GM18519 (cell line): ENCODE data around the gene NDOR1.
"Not testable (repeated sequence)": the region's sequence is repeated elsewhere in the genome, so short reads cannot be mapped to it uniquely, and the experiment has no call there.

Experiments used
- ATAC-seq: cut with Tn5 transposase; IDR thresholded peaks from one replicate; pipeline ENCODE4 v1.9.1; 2021; ENCODE audit warnings: mild to moderate bottlenecking, moderate library complexity; ENCODE audit not compliant: unreplicated experiment, low FRiP score

The NDOR1 gene

DNA sequence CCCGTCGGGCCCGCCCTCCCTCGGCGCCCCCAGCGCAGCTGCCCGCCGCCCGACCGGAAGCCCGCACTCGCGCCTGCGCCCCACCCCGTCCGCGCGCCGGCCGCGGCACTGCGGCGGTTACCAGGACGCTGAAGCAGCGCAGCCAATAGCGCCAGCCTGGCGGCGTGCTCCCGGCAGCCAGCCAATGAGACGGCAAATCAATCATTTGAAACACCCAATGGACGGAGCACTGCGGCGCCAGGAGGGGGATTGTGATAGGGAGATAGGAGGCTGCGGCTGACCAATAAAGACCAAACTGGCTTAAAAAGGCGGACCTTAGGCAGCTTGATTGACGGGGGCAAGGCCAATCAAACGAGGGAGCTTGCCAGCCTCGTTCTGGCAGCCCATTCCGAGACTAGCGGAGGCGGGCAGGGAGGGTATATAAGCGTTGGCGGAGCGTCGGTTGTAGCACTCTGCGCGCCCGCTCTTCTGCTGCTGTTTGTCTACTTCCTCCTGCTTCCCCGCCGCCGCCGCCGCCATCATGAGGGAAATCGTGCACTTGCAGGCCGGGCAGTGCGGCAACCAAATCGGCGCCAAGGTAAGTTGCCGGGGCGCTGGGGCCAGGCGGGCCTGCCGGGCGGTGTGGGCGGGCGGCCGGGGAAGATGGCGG, 35.5 kb downstream of the NDOR1 start, which contains the start of gene TUBB4B:
Gene TUBB4B, plus strand, starts transcription at position 447 of the 649 bp plus-strand sequence. Its CDS starts 74 bp downstream, at position 521.
- ATAC-seq, result peak; percentile 69

GRCh38 chr9:137241490-137242268, 36.2 kb downstream of the NDOR1 start:
- ATAC-seq, result no peak

GRCh38 chr9:137242269-137243203, 37.0 kb downstream of the NDOR1 start:
- ATAC-seq, result no peak

DNA sequence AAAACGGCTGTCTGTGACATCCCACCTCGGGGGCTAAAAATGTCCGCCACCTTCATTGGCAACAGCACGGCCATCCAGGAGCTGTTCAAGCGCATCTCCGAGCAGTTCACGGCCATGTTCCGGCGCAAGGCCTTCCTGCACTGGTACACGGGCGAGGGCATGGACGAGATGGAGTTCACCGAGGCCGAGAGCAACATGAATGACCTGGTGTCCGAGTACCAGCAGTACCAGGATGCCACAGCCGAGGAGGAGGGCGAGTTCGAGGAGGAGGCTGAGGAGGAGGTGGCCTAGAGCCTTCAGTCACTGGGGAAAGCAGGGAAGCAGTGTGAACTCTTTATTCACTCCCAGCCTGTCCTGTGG, 37.7 kb downstream of the NDOR1 start:
- ATAC-seq, result not testable (repeated sequence)

GRCh38 chr9:137243626-137244485, 38.4 kb downstream of the NDOR1 start:
- ATAC-seq, result no peak

GRCh38 chr9:137244486-137245449, 39.3 kb downstream of the NDOR1 start:
- no peak for ATAC-seq

- no peak for ATAC-seq
Measured at GRCh38 chr9:137245450-137246421, 40.2 kb downstream of the NDOR1 start.

DNA sequence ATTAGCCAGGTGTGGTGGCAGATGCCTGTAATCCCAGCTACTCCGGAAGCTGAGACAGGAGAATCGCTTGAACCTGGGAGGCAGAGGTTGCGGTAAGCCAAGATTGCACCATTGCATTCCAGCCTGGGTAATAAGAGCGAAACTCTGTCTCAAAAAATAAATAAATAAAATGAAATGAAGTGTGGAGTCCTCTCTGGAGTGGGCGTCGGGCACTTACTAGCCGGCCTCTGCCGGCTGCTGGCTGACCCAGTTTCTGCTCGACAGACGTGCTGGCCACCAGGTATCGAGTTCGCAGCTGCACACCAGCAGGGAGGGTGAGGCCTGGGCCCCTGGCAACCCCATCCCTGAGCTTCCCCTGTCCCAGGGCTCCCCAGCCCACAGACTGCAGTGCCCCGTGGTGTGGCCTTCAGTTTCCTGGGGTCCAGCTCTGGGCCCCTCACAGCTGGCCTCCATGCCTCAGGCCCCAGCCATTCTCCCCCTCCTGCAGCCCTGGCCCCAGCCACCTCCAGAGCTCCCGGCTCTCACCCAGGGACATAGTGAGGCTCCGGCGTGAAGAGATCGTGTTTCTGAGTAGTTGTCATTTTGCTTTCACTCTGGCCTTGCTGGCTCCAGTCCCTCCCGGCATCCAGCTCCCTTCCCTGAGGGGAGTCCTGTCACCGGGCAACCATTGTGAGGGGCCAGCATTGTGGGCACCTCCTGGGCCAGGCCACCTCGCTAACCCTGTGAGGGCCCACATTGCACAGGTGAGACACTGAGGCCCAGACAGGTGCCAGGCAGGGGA, 41.8 kb downstream of the NDOR1 start:
- ATAC-seq, result no peak

DNA sequence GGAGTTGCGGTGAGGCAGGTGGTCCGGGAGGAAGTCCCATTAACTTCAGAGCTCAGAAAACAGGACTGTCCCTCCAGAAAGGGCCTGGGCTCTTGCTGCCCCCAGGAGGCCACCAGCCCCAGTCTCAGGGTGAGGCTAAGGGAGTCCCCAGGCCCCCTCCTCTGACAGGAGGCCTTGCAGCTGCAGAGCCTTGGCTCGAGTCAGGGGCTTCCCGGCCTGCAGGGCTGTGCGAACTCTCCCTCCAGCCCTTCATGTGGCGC, 42.3 kb downstream of the NDOR1 start:
- no peak for ATAC-seq

DNA sequence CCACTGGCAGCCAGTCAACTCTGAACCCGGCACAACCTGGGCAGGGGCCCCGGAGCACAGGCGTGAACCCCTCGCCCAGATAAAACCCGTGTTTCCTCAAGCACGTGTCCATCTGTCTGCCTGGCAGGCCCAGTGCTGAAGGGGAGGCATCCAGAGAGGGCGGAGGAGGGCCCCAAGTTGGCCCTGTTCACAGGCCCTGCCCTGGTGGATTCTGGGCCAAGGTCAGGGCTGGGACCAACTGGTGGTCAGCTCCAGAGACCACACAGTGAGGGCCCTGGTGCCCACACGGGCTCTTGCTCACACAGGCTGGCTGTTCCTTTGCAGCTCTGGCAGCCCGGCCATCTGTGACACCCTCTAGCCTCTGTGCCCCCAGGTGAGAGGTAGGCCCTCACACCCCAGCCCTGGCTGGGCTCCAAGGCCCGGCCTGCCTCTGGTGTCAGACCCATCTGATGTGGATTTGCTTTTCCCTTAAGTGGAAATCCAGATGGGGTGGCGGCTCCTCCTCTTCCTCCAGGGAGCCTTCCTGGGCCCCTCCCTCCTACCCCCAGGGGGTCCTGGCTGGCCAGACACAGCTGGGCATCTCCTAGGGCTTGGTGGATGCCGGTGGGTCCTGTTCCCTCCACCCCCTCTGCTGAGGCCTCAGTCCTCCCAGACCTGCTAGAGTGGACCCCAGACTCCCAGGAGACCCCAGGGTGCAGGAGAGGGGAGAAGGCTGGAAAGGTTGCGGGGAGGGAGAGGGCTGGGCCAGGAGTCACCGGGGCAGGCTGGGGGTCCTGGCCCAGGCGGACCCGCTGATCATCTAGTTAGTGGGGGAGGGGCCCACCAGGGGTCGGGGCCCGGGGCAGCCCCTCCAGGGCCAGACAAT, 45.1 kb downstream of the NDOR1 start:
- ATAC-seq, result no peak

- ATAC-seq, result no peak
Measured at GRCh38 chr9:137251194-137251461, 45.6 kb downstream of the NDOR1 start, which contains the start of gene STPG3. STPG3 (plus strand) TSS chr9:137251286; CDS start chr9:137251287, 1 bp downstream.

- no peak for ATAC-seq
Measured at GRCh38 chr9:137251490-137252268, 46.2 kb downstream of the NDOR1 start.

- no peak for ATAC-seq
Measured at GRCh38 chr9:137252555-137253506, 47.3 kb downstream of the NDOR1 start.

DNA sequence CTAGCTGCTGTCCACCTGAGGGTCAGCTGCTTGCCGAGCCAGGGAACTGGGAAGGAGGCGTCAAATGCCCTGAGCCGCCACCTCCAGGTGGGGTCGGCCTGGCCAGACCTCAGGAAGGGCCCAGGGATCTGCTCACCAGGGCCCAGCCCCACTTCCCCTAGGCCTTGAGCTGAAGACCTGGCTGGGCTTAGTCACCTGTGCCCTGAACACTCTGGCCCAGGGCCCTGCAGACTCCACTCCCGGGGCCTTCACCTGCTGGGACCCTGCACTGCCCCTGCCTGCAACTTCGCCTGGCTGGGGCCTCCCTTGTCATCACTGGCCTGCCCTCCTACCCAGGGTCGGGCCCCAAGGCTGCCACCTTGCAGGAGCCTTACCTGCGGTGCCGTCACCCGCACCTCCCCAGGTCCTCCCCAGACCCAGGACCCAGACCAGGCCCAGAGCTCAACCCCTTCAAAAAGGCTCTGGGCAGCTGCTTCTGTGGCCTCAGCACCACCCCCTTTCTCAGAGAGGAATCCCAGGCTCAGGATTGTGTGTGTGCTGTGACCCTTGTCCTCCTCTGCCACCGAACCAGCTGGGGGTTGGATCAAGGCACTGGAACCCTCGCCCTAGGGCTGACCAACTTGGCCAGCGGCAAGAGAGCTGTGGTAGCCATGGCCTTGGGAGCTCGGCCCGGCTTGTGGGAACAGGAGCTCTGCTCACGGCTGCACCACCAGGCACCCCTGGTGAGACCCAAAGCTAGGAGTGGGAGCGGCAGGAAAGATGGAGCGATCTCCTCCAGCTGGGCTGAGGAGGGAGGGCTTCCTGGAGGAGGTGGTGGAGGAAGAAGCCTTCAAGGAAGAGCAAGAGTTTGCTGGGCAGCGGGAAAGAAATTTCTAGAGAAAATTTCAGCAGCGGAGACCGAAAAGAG, 48.5 kb downstream of the NDOR1 start:
- ATAC-seq, result no peak
